Psoas muscle (tissue), 8 donors: Measurements from ENCODE around the gene MRPS11. TPM values are rescaled to one million over a fixed set of nuclear protein-coding genes. Genes with fewer than 3 reads are reported as not detected.

Experiments used
- ATAC-seq, 4 donors: fragments of 200-7000 bp; cut with Tn5 transposase; one replicate each; pipeline ENCODE4 v1.9.1; 2020; ENCODE audit warnings: moderate library complexity in 3 of 4, mild to moderate bottlenecking in 2 of 4
- DNase-seq, 2 donors: peaks; one replicate each; pipeline ENCODE4 v3.0.0-alpha.2; 2020
- H3K27ac ChIP-seq: fragments of 200-600 bp; one replicate; pipeline ENCODE4 v1.8.0; 2022
- H3K27me3 ChIP-seq, 3 donors: fragments of 200-600 bp in 1 of 3; one replicate each; pipeline versions ENCODE4 v1.6.1 to v1.8.0; 2013 to 2022; ENCODE audit warnings: low read length in 2 of 3, mild to moderate bottlenecking in 2 of 3, moderate library complexity in 1 of 3; ENCODE audit not compliant: insufficient read depth in 3 of 3
- H3K36me3 ChIP-seq, 2 donors: fragments of 200-600 bp in 1 of 2; one replicate each; pipeline versions ENCODE4 v1.6.1 to v1.8.0; 2013 to 2022; ENCODE audit warnings: low read depth in 1 of 2, mild to moderate bottlenecking in 1 of 2, moderate library complexity in 1 of 2; ENCODE audit not compliant: insufficient read depth in 1 of 2
- H3K4me1 ChIP-seq: fragments of 200-600 bp; one replicate; pipeline ENCODE4 v1.8.0; 2022
- H3K4me3 ChIP-seq: fragments of 200-600 bp; one replicate; pipeline ENCODE4 v1.8.0; 2022; ENCODE audit warnings: mild to moderate bottlenecking
- H3K9me3 ChIP-seq: fragments of 200-600 bp; one replicate; pipeline ENCODE4 v1.8.0; 2022
- WGBS, 3 donors: extraction: QIAGEN DNeasy Blood & Tissue Kit; methylation state at CpG; one replicate each; pipeline versions ENCODE4 v1.1.6 to v1.1.7; 2013; 5-methylcytosine and 5-hydroxymethylcytosine counted together
- intact Hi-C, 2 donors: fragments of 100-400 bp; cut with DNase I; formaldehyde crosslinking; loops; one replicate each; pipeline versions ENCODE4 v1.11.0 to v1.14.2; 2022
- polyA plus RNA-seq, 3 donors: library from polyadenylated mRNA; stranded (reverse); fragments of 200-250 nt; gene quantifications; one replicate each; pipeline ENCODE4 v1.2.3, GENCODE V29; 2013
- total RNA-seq, 4 donors: library from RNA; stranded (reverse); fragmentation: NEBNext Ultra II Directional in 2 of 4; extraction: Animal tissue kit (Norgen Biotek cat#: 25700) in 2 of 4; gene quantifications; one replicate each; pipeline versions ENCODE4 v1.2.1 to v1.2.4, GENCODE V29; 2021 to 2023
- TF ChIP-seq, protein P1 (sequence below): fragments of 200-600 bp; IDR thresholded peaks from one replicate; pipeline ENCODE4 v1.8.0; 2022; ENCODE audit warnings: antibody characterized with exemption
- donor health status: healthy with polysubstance abuse.
- donor health status: DM: no; HTN: no; CAD: no; lungs with moderate emphysema.
- donor health status: Bipolar disorder and iron deficiency.
- donor health status: healthy.
- donor health status: DM: yes; HTN: yes; CAD: no.
- donor health status: DM: no; HTN: no; CAD: no.
- donor health status: DM: no; HTN: no; CAD: no.
- donor health status: DM: yes; HTN: yes; CAD: no.

The MRPS11 gene
- total and polyA plus RNA-seq, 7 donors: 48.4 to 129 (median 62.2) TPM

GRCh38 chr15:88477904-88478303, 10.4 kb downstream of the MRPS11 start:
- ATAC-seq (no peak), DNase-seq (no peak)
- WGBS, 3 donors: 75 to 77% (median 76%) methylated on average over 5 of the region's 5 CpGs
- TF ChIP-seq, protein P1, sequence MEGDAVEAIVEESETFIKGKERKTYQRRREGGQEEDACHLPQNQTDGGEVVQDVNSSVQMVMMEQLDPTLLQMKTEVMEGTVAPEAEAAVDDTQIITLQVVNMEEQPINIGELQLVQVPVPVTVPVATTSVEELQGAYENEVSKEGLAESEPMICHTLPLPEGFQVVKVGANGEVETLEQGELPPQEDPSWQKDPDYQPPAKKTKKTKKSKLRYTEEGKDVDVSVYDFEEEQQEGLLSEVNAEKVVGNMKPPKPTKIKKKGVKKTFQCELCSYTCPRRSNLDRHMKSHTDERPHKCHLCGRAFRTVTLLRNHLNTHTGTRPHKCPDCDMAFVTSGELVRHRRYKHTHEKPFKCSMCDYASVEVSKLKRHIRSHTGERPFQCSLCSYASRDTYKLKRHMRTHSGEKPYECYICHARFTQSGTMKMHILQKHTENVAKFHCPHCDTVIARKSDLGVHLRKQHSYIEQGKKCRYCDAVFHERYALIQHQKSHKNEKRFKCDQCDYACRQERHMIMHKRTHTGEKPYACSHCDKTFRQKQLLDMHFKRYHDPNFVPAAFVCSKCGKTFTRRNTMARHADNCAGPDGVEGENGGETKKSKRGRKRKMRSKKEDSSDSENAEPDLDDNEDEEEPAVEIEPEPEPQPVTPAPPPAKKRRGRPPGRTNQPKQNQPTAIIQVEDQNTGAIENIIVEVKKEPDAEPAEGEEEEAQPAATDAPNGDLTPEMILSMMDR: no peak
- H3K4me1 ChIP-seq: no peaks in the 10 kb centered on the region
- H3K27ac ChIP-seq: no peak overlapping the region
- H3K9me3 ChIP-seq: no peaks in the 10 kb centered on the region
- peaks cover 16 to 74% of the 10 kb centered on the region in 2 donors for H3K36me3 ChIP-seq
- no peak overlapping the region for H3K4me3 ChIP-seq
- no peaks in the 10 kb centered on the region for H3K27me3 ChIP-seq
- intact Hi-C loops: loop anchor here (5.0 kb wide), 1 partner anchor 134 kb away; no protein-coding TSS in a partner anchor

GRCh38 chr15:88479169-88479568, 11.7 kb downstream of the MRPS11 start:
- Histone ChIP-seq H3K9me3 (no peaks in the 10 kb centered on the region), H3K27ac (no peak overlapping the region), H3K4me1 (no peaks in the 10 kb centered on the region), H3K36me3 (peaks cover 10 to 61% of the 10 kb centered on the region in 2 donors), H3K27me3 (no peaks in the 10 kb centered on the region), H3K4me3 (no peak overlapping the region)
- intact Hi-C loops: loop anchor here (5.0 kb wide), 1 partner anchor 133 kb away; no protein-coding TSS in a partner anchor
- TF ChIP-seq, protein P1: no peak
- 56 to 86% (median 80%) methylated on average over 3 of the region's 3 CpGs for WGBS, 3 donors
- ATAC-seq (no peak), DNase-seq (no peak)

- intact Hi-C loops: no loop called here
- Histone ChIP-seq H3K4me3 (no peak overlapping the region), H3K36me3 (peaks cover 10 to 44% of the 10 kb centered on the region in 2 donors), H3K9me3 (no peaks in the 10 kb centered on the region), H3K4me1 (peaks cover 3% of the 10 kb centered on the region), H3K27ac (no peak overlapping the region), H3K27me3 (no peaks in the 10 kb centered on the region)
- ATAC-seq (no peak), DNase-seq (no peak)
- WGBS, 3 donors: 34 to 51% (median 46%) methylated on average over 8 of the region's 8 CpGs
- TF ChIP-seq, protein P1: no peak
Observed at GRCh38 chr15:88480981-88481380, 13.5 kb downstream of the MRPS11 start.

GRCh38 chr15:88482263-88482662, 14.8 kb downstream of the MRPS11 start:
- no peaks in the 10 kb centered on the region for H3K27me3 ChIP-seq
- 60 to 70% (median 62%) methylated on average over 1 of the region's 1 CpG for WGBS, 3 donors
- no peak overlapping the region for H3K4me3 ChIP-seq
- DNase-seq (no peak), ATAC-seq (no peak)
- TF ChIP-seq, protein P1: no peak
- H3K4me1 ChIP-seq: peaks cover 3% of the 10 kb centered on the region
- intact Hi-C loops: no loop called here
- H3K27ac ChIP-seq: no peak overlapping the region
- H3K36me3 ChIP-seq: peaks cover 7 to 31% of the 10 kb centered on the region in 2 donors
- H3K9me3 ChIP-seq: no peaks in the 10 kb centered on the region
